HG03135 (cell line): ENCODE measurements around the gene MAPRE2.

Experiments used
- ATAC-seq: cut with Tn5 transposase; IDR thresholded peaks from one replicate; pipeline ENCODE4 v1.9.1; 2021; ENCODE audit warnings: mild to moderate bottlenecking, moderate library complexity; ENCODE audit not compliant: unreplicated experiment

MAPRE2 gene

DNA sequence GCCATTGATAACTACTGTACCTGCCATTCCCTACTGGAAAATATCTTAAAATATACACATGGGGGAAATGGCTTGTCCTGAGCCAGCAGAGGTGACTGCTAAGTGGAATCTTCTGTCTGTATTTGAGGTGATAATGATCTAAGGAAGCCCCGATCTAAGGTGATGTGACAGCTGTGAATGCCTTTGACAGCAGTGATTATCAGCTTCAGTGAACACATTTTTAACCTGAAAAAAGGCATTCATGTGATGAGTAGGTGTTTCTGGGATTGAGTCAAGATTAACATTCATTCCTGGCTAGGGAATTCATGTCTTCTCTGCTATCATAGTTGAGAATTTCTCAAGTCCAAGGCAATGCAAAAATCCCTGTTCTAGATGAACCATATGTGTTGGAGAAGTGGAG is 9.1 kb upstream of the MAPRE2 start:
- ATAC-seq: no peak

DNA sequence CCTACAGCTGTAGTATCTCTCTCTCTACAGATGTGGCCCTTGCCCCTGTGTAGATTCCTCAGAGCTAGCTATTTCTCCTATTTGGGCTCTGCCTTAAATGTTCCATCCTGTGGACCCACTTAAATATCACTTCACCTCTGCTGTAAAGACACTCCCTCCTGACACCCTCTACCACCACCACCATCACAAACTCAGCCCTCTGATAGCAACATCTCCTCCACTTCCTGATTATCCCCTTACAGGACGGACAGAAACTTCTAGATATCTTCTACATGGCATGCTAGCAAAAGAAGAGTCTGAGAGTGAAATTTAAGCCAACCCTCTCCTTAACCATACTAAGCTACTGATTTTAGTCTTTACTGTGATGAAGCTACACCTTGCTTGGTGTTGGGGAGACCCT is 3.2 kb upstream of the MAPRE2 start:
- ATAC-seq: no peak

DNA sequence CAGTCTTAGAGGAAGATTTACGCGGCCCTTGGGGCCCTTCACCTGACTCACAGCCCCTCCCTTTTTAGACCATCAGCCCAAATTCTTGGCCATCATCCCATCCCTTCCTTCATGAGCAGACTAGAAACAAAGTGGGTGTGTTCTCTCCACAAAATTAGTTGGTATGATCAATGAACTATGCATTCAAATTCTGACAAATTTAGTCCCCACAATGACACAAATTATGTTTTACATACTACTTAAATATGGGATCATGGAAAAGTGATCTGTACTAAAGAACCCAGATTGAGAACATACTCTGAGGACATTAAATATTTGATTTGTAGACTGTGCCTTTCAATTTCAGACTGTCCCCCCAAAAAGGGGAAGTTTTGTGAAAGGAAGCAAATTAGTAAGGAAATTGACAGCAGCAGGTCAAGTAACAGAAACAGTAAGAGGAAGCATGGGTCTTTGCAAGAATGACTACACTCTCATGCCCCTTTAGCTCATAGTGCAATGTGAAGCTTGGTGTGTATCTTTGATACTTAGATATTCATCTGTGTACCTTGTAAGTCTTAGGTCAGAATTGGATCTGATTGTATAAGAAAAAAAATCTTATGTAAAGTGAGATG is 2.2 kb upstream of the MAPRE2 start:
- peak; percentile 35 for ATAC-seq

- no peak for ATAC-seq
Observed at GRCh38 chr18:35040638-35040987, 600 bp upstream of the MAPRE2 start.

GRCh38 chr18:35041815-35042387 is 688 bp downstream of the MAPRE2 start:
- no peak for ATAC-seq

DNA sequence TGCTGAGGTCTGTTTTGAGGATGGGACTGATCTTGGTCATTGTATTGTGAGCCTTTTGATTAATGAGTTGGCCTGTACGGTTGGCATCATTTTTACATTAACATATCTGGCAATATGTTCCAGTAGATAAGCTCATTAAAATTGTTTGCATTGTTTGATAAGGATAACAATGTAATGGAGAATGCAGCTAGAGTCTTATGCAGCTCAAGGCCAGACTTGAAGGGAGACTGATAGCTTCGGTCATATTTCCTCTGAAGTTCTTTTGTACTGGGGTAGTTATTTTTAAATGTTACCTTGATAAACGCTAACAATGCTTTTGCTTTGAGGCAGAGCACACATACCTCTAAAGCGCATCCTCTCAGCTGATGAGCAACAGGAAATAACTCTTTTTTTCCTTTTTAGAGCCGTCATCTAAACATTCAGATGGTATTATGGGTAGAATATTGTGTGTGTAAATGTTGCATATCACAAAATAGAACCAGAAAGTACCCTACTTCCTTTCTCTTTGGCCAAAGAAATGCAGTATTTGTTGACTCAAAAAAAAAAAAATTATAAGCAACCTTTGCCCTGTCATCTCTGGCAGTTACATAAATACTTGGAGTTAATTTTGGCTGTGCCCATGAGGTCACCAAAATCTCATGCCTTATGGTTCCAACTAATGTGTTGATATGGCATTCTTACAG is 1.3 kb downstream of the MAPRE2 start:
- no peak for ATAC-seq

DNA sequence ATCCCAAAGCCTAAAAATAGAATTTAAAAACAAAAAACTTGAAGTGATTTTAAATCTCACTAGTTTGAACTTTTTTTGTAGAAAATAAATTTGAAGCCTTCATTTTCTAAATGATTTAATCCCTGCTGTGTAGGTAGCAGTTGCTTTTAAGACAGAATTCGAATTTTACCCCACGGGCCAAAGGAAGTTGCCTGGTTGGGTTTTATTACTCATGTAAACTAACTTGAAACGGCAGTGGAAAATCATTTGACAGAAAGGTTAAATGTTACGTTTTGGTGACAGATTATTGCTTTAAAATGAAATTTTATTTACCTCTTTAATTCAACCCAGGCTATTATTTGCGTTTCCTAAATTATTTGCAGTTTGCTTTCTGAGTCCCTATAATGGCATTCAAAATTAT is 2.0 kb downstream of the MAPRE2 start:
- ATAC-seq: no peak

- no peak for ATAC-seq
Observed at GRCh38 chr18:35045121-35045520, 3.9 kb downstream of the MAPRE2 start.

DNA sequence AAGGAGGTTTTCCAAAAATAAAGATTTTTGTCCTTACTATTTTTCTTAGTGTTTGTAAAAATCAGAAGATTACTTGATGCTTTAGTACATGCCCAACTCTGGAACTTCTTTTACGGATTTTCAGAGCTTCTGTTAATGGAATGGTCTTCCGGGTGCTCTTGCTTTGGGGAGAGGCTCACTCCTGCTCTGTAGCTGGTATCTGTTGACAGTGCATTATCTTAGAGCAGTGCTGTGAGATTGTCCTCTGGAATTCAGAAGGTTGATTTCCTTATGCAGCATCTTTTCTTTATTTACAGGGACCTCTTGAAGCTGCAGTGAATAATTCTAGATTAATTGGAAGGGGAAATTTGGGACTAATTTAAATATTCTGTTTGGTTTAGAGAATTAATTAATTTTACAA is 4.6 kb downstream of the MAPRE2 start:
- no peak for ATAC-seq

DNA sequence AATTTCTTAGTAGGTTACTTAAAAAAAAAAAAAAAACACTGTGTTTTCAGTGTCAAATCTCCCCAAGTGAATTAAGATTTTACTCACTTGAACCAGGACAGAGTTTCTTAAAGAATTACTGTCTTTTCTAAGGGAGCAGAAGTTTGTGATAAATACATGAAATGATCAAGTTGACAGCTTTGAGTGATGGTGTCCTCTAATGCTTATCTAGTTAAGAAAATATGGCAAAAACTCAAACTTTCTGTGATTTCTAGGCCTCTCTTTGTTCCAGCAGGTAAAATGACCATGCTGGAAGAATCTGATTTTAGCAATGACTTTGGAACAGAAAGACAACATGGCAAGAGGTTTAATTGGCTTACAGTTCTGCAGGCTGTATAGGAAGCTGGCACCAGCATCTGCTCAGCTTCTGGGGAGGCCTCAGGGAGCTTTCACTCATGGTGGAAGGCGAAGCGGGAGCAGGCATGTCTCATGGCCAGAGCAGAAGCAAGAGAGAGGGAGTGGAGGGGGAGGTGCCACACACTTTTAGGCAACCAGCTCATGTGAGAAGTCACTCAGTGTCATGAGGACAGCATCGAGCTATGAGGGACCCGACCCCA is 6.6 kb downstream of the MAPRE2 start:
- no peak for ATAC-seq

DNA sequence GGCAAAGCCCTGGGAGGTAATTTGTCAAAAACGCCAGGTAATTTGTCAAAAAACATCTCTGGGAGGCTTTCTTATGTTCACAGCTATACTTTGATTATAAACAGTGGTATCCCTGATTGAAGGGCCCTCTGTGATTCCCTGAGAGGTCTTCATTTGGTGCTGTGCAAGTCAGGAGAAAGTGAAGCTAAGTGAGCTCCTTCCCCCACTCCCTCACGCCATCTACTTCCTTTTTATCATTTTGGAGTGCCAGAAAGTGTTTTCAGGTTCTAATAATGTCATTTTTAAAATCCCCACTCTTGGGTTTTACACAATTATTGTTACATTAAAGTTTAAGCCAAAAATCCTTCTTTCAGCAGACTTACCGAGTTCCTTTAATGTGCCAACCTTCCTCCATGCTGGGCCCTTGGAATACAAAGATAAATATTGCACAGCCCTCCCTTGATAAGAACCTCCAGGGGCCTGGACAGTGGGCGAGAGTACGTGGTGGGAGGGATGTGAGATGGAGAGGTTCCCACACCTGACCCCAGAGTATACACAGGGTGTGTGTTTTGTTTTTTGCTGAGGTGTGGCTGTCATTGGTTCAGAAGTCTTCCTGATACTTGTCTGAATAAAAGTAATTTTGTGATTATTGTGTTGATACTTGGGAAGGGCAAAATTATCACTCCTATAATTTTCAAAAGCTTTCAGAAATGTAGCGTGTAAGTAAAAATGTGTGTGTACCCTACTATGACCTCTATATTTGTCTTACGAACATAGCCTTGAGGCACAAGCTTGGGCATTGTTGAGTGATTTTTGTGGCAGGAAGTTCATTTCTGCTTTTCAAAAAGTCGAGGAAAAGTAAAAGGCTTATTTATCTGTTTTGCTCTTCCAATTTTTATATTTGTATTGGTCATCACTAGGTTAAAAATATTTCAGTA is 8.2 kb downstream of the MAPRE2 start:
- ATAC-seq: peak; percentile 9

- peak; percentile 37 for ATAC-seq
Observed at GRCh38 chr18:35050028-35050546, 8.9 kb downstream of the MAPRE2 start.

DNA sequence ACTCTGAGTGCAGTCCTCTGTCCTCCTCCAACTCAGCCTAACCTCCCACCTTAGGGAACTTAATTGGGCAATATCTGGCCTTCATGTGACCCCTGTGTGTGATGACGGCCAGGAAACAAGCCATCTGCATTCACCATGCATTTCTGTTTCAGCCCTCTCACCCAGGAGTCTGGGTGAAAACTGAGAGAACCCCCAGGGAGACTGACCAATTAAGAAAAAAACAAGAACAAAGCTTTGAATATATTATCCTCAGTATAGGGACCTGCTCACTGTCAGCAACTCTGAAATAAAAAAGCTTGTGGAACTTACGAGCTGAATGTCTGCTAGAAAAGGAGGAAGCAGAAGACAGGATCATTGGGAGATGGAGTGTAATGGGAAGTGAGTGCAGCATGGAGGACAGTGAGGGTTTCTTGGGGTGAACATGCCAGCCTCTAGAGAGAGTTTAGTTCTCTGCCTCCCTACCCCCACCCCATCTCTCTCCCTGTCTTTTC is 9.5 kb downstream of the MAPRE2 start:
- ATAC-seq: peak; percentile 33

DNA sequence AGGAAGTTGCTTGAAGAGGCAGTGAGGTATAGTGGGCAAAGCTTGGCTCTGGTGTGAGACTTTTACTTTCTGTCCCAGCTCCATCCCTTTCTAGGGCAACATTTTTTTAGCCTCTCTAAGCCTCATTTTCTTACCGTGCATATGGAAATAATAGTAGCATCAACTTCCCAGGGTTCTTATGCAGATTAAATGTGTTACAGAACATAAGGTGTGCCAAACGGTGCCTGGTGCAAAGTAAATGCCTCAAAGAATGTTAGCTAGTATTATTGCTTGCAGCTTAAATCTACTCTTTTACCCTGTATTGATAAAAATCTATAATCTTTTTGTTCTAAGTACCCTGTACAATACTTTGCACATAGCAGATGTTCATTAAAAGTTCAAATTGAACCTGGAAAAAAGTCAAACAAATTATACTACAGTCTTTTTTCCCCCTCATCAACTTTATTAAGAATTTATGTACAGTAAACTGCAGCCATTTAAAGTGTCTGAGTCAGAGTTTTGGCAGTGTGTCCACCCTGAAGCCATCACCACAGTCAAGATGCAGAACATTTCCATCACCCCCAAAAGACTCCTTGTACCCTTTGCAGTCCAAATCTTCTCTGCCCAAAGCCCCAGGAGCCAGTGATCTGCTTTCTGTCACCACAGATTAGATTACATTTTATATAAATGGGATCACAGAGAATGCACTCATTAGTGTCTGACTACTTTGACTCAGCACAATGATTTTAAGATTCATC is 10.6 kb downstream of the MAPRE2 start:
- ATAC-seq: no peak

DNA sequence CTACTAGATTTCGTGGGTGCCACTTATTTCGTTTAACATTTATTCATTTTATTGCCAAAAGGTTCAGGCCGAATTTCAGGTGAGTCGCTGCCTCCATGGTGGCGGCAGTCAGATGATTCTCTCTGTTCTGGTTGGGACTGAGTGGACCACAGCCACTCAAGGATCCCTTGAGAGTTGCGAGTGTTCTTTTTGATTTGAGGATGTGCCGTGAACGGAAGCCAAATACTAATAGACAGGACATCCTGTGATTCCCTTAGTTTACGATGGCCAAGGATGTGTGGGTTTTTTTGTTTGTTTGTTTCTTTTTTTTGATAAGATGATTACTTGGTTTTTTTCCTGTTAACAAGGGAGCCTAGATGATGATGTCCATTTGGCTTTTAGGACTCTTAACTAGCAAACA is 13.2 kb downstream of the MAPRE2 start:
- no peak for ATAC-seq

GRCh38 chr18:35055105-35055504 is 13.9 kb downstream of the MAPRE2 start:
- ATAC-seq: no peak

- no peak for ATAC-seq
Observed at GRCh38 chr18:35055726-35056125, 14.5 kb downstream of the MAPRE2 start.

GRCh38 chr18:35059280-35059927 is 18.2 kb downstream of the MAPRE2 start:
- ATAC-seq: no peak

GRCh38 chr18:35060122-35060815 is 19.1 kb downstream of the MAPRE2 start:
- no peak for ATAC-seq
